HepG2 (cell line): ENCODE results near the gene TGM2. TPM values are rescaled to one million over a fixed set of nuclear protein-coding genes. Genes with fewer than 3 reads are reported as not detected.

Experiments used
- ATAC-seq: fragments of 200-7000 bp; cut with Tn5 transposase; 3 replicates; pipeline ENCODE4 v1.9.1; 2020; ENCODE audit warnings: mild to moderate bottlenecking, moderate library complexity
- BruUV-seq: library from RNA; stranded (reverse); fragments of 400-500 nt; replicated peaks from 2 replicates; lab custom pipeline; 2021; lab: Mats Ljungman, UMichigan
- CTCF ChIA-PET: fragments of 300-600 bp; formaldehyde crosslinking; extraction: SDS; loops from one replicate; lab custom pipeline; 2021; ENCODE audit warnings: low total read pairs, inconsistent platforms, low intra/inter-chr PET ratio; lab: Yijun Ruan, JAX
- POLR2A ChIA-PET: fragments of 350-600 bp; sonication (Branson Sonifier 250); formaldehyde crosslinking; loops from one replicate; lab custom pipeline; 2020; ENCODE audit warnings: antibody characterized with exemption, inconsistent platforms; lab: Yijun Ruan, JAX
- DNase-seq: peaks from one replicate; pipeline ENCODE4 v3.0.0-alpha.2; 2015; ENCODE audit warnings: low spot score
- FAIRE-seq: peaks from 3 replicates; lab custom pipeline; 2011; peaks lifted over from hg19 to GRCh38; lab: Jason Lieb, UNC
- H2AFZ ChIP-seq: one replicate; pipeline ENCODE4 v1.6.1; 2011; ENCODE audit warnings: low read length, inconsistent platforms
- H3K27ac ChIP-seq: fragments of 300-600 bp; 3 replicates; pipeline ENCODE4 v1.8.0; 2011; ENCODE audit warnings: mixed run types, mild to moderate bottlenecking, mixed read lengths, low read length, inconsistent platforms; ENCODE audit not compliant: insufficient read depth; ENCODE audit errors: extremely low read length
- H3K27me3 ChIP-seq, 2 experiments: fragments of 200-600 bp in 1 of 2; 2 replicates in 1 of 2; 3 replicates in 1 of 2; pipeline versions ENCODE4 v1.6.0 to v1.8.0; 2011; ENCODE audit warnings: low read length in 2 of 2, mild to moderate bottlenecking in 2 of 2, moderate library complexity in 2 of 2, inconsistent platforms in 1 of 2; ENCODE audit not compliant: insufficient read depth in 2 of 2, control insufficient read depth in 1 of 2
- H3K36me3 ChIP-seq, 2 experiments: fragments of 200-600 bp in 1 of 2; replicated peaks in 1 of 2; 2 replicates in 1 of 2; 3 replicates in 1 of 2; pipeline versions ENCODE4 v1.5.1 to v1.8.0; 2011; ENCODE audit warnings: low read length in 2 of 2, inconsistent platforms in 1 of 2; ENCODE audit not compliant: insufficient read depth in 2 of 2, control insufficient read depth in 1 of 2
- H3K4me1 ChIP-seq: 2 replicates; pipeline ENCODE4 v1.5.1; 2012; ENCODE audit warnings: low read length, inconsistent platforms; ENCODE audit not compliant: insufficient read depth
- H3K4me2 ChIP-seq: 2 replicates; pipeline ENCODE4 v1.6.0; 2011; ENCODE audit warnings: low read depth, low read length, inconsistent platforms
- H3K4me3 ChIP-seq, 3 experiments: fragments of 200-600 bp in 1 of 3; sonication (generic), shearing (Covaris generic) in 1 of 3; replicated peaks in 1 of 3; 2 replicates each; pipeline ENCODE4 v1.5.1; 2011 to 2016; ENCODE audit warnings: low read length in 3 of 3, inconsistent platforms in 2 of 3, low read depth in 2 of 3, mild to moderate bottlenecking in 2 of 3, control low read depth in 1 of 3, mixed read lengths in 1 of 3; ENCODE audit not compliant: insufficient read depth in 1 of 3
- H3K79me2 ChIP-seq: one replicate; pipeline ENCODE4 v1.6.1; 2011; ENCODE audit warnings: low read length, inconsistent platforms; ENCODE audit not compliant: insufficient read depth
- H3K9ac ChIP-seq: 2 replicates; pipeline ENCODE4 v1.6.0; 2011; ENCODE audit warnings: mild to moderate bottlenecking, low read depth, low read length, inconsistent platforms; ENCODE audit not compliant: insufficient read depth
- H3K9me3 ChIP-seq: 2 replicates; pipeline ENCODE4 v1.5.1; 2012; ENCODE audit warnings: mild to moderate bottlenecking, low read length
- H4K20me1 ChIP-seq: 2 replicates; pipeline ENCODE4 v1.6.0; 2011; ENCODE audit warnings: inconsistent platforms, mild to moderate bottlenecking, low read length, moderate library complexity; ENCODE audit not compliant: insufficient read depth
- AFF4 ChIP-seq: sonication (generic); formaldehyde crosslinking; IDR thresholded peaks from 2 replicates; pipeline ENCODE4 v1.4.0; 2020; ENCODE audit warnings: missing genetic modification reagents
- AHR ChIP-seq: IDR thresholded peaks from 2 replicates; pipeline ENCODE4 v1.6.1; 2018; ENCODE audit warnings: missing genetic modification reagents, missing compliant biosample characterization
- ATF5 ChIP-seq: sonication (generic); formaldehyde crosslinking; IDR thresholded peaks from 2 replicates; pipeline ENCODE4 v1.4.0; 2020; ENCODE audit warnings: mild to moderate bottlenecking, low read depth, missing genetic modification reagents
- FOSL1 ChIP-seq: sonication (generic); formaldehyde crosslinking; IDR thresholded peaks from 2 replicates; pipeline ENCODE4 v1.9.0; 2021; ENCODE audit warnings: missing genetic modification reagents, borderline replicate concordance
- MAFG ChIP-seq: sonication (generic); formaldehyde crosslinking; IDR thresholded peaks from 2 replicates; pipeline ENCODE4 v1.5.1; 2020; ENCODE audit warnings: mild to moderate bottlenecking, missing genetic modification reagents
- PBX2 ChIP-seq: IDR thresholded peaks from 2 replicates; pipeline ENCODE4 v1.6.1; 2016; ENCODE audit warnings: control low read depth
- THAP8 ChIP-seq: sonication (generic); formaldehyde crosslinking; IDR thresholded peaks from 2 replicates; pipeline ENCODE4 v1.5.1; 2020; ENCODE audit warnings: missing genetic modification reagents, mild to moderate bottlenecking, borderline replicate concordance
- ZEB1 ChIP-seq: IDR thresholded peaks from 2 replicates; pipeline ENCODE4 v1.6.1; 2012; ENCODE audit warnings: mild to moderate bottlenecking, low read depth, inconsistent platforms; ENCODE audit not compliant: insufficient replicate concordance
- ZFP36L1 ChIP-seq: sonication (generic); formaldehyde crosslinking; IDR thresholded peaks from 2 replicates; pipeline ENCODE4 v1.8.0; 2022; ENCODE audit warnings: mild to moderate bottlenecking, missing genetic modification reagents, moderate library complexity
- ZIK1 ChIP-seq: sonication (generic); formaldehyde crosslinking; IDR thresholded peaks from 2 replicates; pipeline ENCODE4 v1.5.0; 2020; ENCODE audit warnings: mild to moderate bottlenecking, low read depth, missing genetic modification reagents, borderline replicate concordance
- ZNF101 ChIP-seq: sonication (generic); formaldehyde crosslinking; IDR thresholded peaks from 2 replicates; pipeline ENCODE4 v1.4.0; 2020; ENCODE audit warnings: mild to moderate bottlenecking, low read depth, missing genetic modification reagents, borderline replicate concordance
- ZNF124 ChIP-seq: sonication (generic); formaldehyde crosslinking; IDR thresholded peaks from 2 replicates; pipeline ENCODE4 v1.4.0; 2020; ENCODE audit warnings: missing genetic modification reagents
- ZNF563 ChIP-seq: sonication (generic); formaldehyde crosslinking; IDR thresholded peaks from 2 replicates; pipeline ENCODE4 v1.8.0; 2022; ENCODE audit warnings: mild to moderate bottlenecking, moderate library complexity, missing genetic modification reagents
- WGBS: methylation state at CpG from one replicate; pipeline ENCODE4 v1.1.6; 2017; ENCODE audit warnings: low lambda C conversion rate; 5-methylcytosine and 5-hydroxymethylcytosine counted together
- in situ Hi-C: cut with HindIII; loops from 2 replicates; pipeline ENCODE4 v1.10.0; 2017; ENCODE audit warnings: low pct_unique_long_range_greater_than_20kb; ENCODE audit not compliant: extremely low pct_ligation_motif_present
- intact Hi-C: fragments of 100-400 bp; cut with micrococcal nuclease; formaldehyde crosslinking; loops from one replicate; pipeline ENCODE4 v1.10.0; 2022; ENCODE audit not compliant: unreplicated experiment
- polyA plus RNA-seq, 8 experiments: library from polyadenylated mRNA; depleted of rRNA in 3 of 8; stranded (reverse) in 7 of 8; unstranded in 1 of 8; fragments of >200 nt; fragmentation: Illumina TruSeq in 4 of 8; extraction: Trizol in 4 of 8; gene quantifications; 2 replicates each; pipeline versions ENCODE4 v1.2.1 to v1.2.3, GENCODE V29; 2011 to 2016; ENCODE audit warnings: low read depth in 4 of 8, missing spikeins in 1 of 8, mixed read lengths in 1 of 8; ENCODE audit not compliant: insufficient read depth in 1 of 8
- total RNA-seq, 5 experiments: library from RNA; depleted of rRNA; stranded (reverse); fragments of >200 nt; fragmentation: Illumina TruSeq; extraction: Trizol; gene quantifications; 2 replicates each; pipeline ENCODE4 v1.2.3, GENCODE V29; 2016; ENCODE audit warnings: low read depth in 1 of 5

Gene TGM2
- total and polyA plus RNA-seq, 2 of the 13 experiments (the other 11 are each of a cell fraction or from before 2014, with no cell fraction given): 4.2 to 46.4 TPM

GRCh38 chr20:38184101-38184500 lies 19.0 kb upstream of the TGM2 start:
- no peak overlapping the region for H2AFZ ChIP-seq
- no TSS peak for BruUV-seq
- no peaks in the 10 kb centered on the region for H4K20me1 ChIP-seq
- peaks cover 1 to 30% of the 10 kb centered on the region in 2 experiments; a peak in 3 of 5 replicates for H3K27me3 ChIP-seq
- H3K27ac ChIP-seq: no peak overlapping the region
- H3K9me3 ChIP-seq: no peaks in the 10 kb centered on the region
- ATAC-seq (no peak), DNase-seq (no peak), FAIRE-seq (no peak)
- no peaks in the 10 kb centered on the region for H3K4me1 ChIP-seq
- no peak overlapping the region for H3K4me3 ChIP-seq
- CTCF ChIA-PET: no interaction called here
- in situ Hi-C loops: no loop called here
- 30% methylated on average over 8 of the region's 8 CpGs for WGBS
- POLR2A ChIA-PET: no interaction called here
- no peaks in the 10 kb centered on the region for H3K79me2 ChIP-seq
- no peak overlapping the region for H3K9ac ChIP-seq
- H3K36me3 ChIP-seq: no peaks in the 10 kb centered on the region
- intact Hi-C loops: no loop called here
- no peak overlapping the region for H3K4me2 ChIP-seq
- TF ChIP-seq ZEB1 (no peak), PBX2 (CRISPR knock-in tag) (peak; percentile 22; the same call in 1 of the 2 replicates)

- no TSS peak for BruUV-seq
- 86% methylated on average over 3 of the region's 3 CpGs for WGBS
- Histone ChIP-seq H3K27me3 (peaks cover 7 to 33% of the 10 kb centered on the region in 2 experiments; a peak in 4 of 5 replicates), H2AFZ (no peak overlapping the region), H3K4me1 (no peaks in the 10 kb centered on the region), H3K9ac (no peak overlapping the region), H3K79me2 (no peaks in the 10 kb centered on the region), H3K4me3 (no peak overlapping the region), H4K20me1 (no peaks in the 10 kb centered on the region), H3K27ac (no peak overlapping the region), H3K9me3 (no peaks in the 10 kb centered on the region), H3K36me3 (no peaks in the 10 kb centered on the region), H3K4me2 (no peak overlapping the region)
- intact Hi-C loops: no loop called here
- no peak for FAIRE-seq
- DNase-seq: no peak
- no peak for ATAC-seq
- ChIA-PET CTCF (no interaction called here), POLR2A (no interaction called here)
- in situ Hi-C loops: no loop called here
- TF ChIP-seq ZFP36L1 (CRISPR knock-in tag) (no peak), THAP8 (CRISPR knock-in tag) (no peak), MAFG (CRISPR knock-in tag) (no peak), AFF4 (CRISPR knock-in tag) (no peak), ATF5 (CRISPR knock-in tag) (no peak), ZNF101 (no peak), ZNF124 (CRISPR knock-in tag) (no peak), ZIK1 (CRISPR knock-in tag) (no peak), ZNF563 (no peak), FOSL1 (no peak), AHR (CRISPR knock-in tag) (no peak)
Observed at GRCh38 chr20:38181971-38182370, 16.9 kb upstream of the TGM2 start.
